Measurements from ENCODE around the gene RASSF5.

- TF ChIP-seq CTCF (IDR thresholded peaks at IDR 0.05; ENCODE audit: borderline replicate concordance, extremely low read depth, low read length, poor library complexity, severe bottlenecking) (no peak), EZH2 (IDR thresholded peaks at IDR 0.05; ENCODE audit: borderline replicate concordance, low read depth, low read length, severe bottlenecking) (no peak)
Measured at GRCh38 chr1:206521694-206522402, 14.5 kb downstream of the RASSF5 start.

Measured in DND-41 (cell line).